GM13976 (cell line): ENCODE data around the gene PSMB10.
A peak's percentile ranks its signal among the peaks of the same experiment; 100 is the strongest.
"Not testable (repeated sequence)": the region's sequence is repeated elsewhere in the genome, so short reads cannot be mapped to it uniquely, and the experiment has no call there.

ENCODE experiments used
- DNase-seq: peaks from one replicate; pipeline ENCODE4 v3.0.0; 2012; ENCODE audit warnings: low spot score
- CTCF ChIP-seq: IDR thresholded peaks from 2 replicates; pipeline ENCODE4 v1.5.1; 2012; ENCODE audit warnings: borderline replicate concordance, mild to moderate bottlenecking; ENCODE audit not compliant: insufficient read depth; ENCODE audit errors: extremely low read depth, missing control alignments, control extremely low read depth
- in situ Hi-C: fragments of 300-500 bp; cut with MboI; formaldehyde crosslinking; loops from one replicate; pipeline ENCODE4 v1.12.0; 2022; ENCODE audit warnings: low sequenced_read_pairs, mixed read lengths, inconsistent platforms; ENCODE audit not compliant: unreplicated experiment

Gene PSMB10

GRCh38 chr16:67941469-67942199 is 5.0 kb upstream of the PSMB10 start:
- no peak for DNase-seq
- no peak for TF ChIP-seq CTCF
- in situ Hi-C loops = no loop called here

GRCh38 chr16:67940446-67941089 is 3.9 kb upstream of the PSMB10 start:
- in situ Hi-C loops = no loop called here
- DNase-seq = no peak
- no peak for TF ChIP-seq CTCF

- in situ Hi-C loops = no loop called here
- TF ChIP-seq CTCF = no peak
- no peak for DNase-seq
Measured at GRCh38 chr16:67939507-67940445, 3.1 kb upstream of the PSMB10 start.

- in situ Hi-C loops, DNase-seq: not testable (repeated sequence)
Measured at GRCh38 chr16:67937713-67938112, 1.1 kb upstream of the PSMB10 start.

GRCh38 chr16:67936880-67937605 is 393 bp upstream of the PSMB10 start:
- in situ Hi-C loops = no loop called here

More at GRCh38 chr16:67936880-67937605, 393 bp upstream of the PSMB10 start:
- TF ChIP-seq CTCF = no peak
- peak; percentile 91 for DNase-seq
